ENCODE results near the gene LEMD3. TPM values are rescaled to one million over a fixed set of nuclear protein-coding genes. Genes with fewer than 3 reads are reported as not detected.

The LEMD3 gene
- total RNA-seq, 6 donors from 2014 or later: 30.3 to 94.3 (median 49.3) TPM

- H3K4me1 ChIP-seq: peaks cover 0 to 27% (median 17%) of the 10 kb centered on the region in 4 donors
- DNase-seq: no peak
- peaks cover 0 to 4% (median 0%) of the 10 kb centered on the region in 4 donors for H3K36me3 ChIP-seq
- H3K4me3 ChIP-seq: no peak overlapping the region
- H3K27me3 ChIP-seq: no peaks in the 10 kb centered on the region
- H3K27ac ChIP-seq: no peak overlapping the region
- no peak for ATAC-seq (ENCODE audit: low FRiP score in 2 of 2)
- H3K9me3 ChIP-seq: no peaks in the 10 kb centered on the region
- no peak for TF ChIP-seq POLR2AphosphoS5 (IDR thresholded peaks at IDR 0.05)
- TF ChIP-seq EP300 (IDR thresholded peaks at IDR 0.05): no peak
- no peak for TF ChIP-seq POLR2A (IDR thresholded peaks at IDR 0.05)
- no peak for TF ChIP-seq CTCF (IDR thresholded peaks at IDR 0.05)
- WGBS, 2 donors: 65 to 70% methylated on average over 3 of the region's 3 CpGs
Observed at GRCh38 chr12:65208964-65209654, 39.7 kb downstream of the LEMD3 start.

- Histone ChIP-seq H3K4me1 (peaks cover 0 to 27% (median 17%) of the 10 kb centered on the region in 4 donors), H3K4me3 (no peak overlapping the region), H3K27me3 (no peaks in the 10 kb centered on the region), H3K9me3 (no peaks in the 10 kb centered on the region), H3K36me3 (peaks cover 0 to 4% (median 0%) of the 10 kb centered on the region in 4 donors), H3K27ac (no peak overlapping the region)
- WGBS, 2 donors: 34 to 39% methylated on average over 2 of the region's 2 CpGs
- ATAC-seq (ENCODE audit: low FRiP score in 2 of 2) (no peak), DNase-seq (no peak)
- TF ChIP-seq POLR2A (IDR thresholded peaks at IDR 0.05) (no peak), CTCF (IDR thresholded peaks at IDR 0.05) (no peak), EP300 (IDR thresholded peaks at IDR 0.05) (no peak), POLR2AphosphoS5 (IDR thresholded peaks at IDR 0.05) (no peak)
Observed at GRCh38 chr12:65209655-65210043, 40.3 kb downstream of the LEMD3 start.

GRCh38 chr12:65217086-65217485 is 47.7 kb downstream of the LEMD3 start:
- ATAC-seq (ENCODE audit: low FRiP score in 2 of 2) (no peak), DNase-seq (no peak)
- Histone ChIP-seq H3K36me3 (peaks cover 8 to 37% (median 14%) of the 10 kb centered on the region in 4 donors), H3K4me1 (no peaks in the 10 kb centered on the region), H3K27me3 (no peaks in the 10 kb centered on the region), H3K9me3 (peaks cover 0 to 17% (median 7%) of the 10 kb centered on the region in 4 donors), H3K4me3 (no peak overlapping the region), H3K27ac (no peak overlapping the region)
- TF ChIP-seq POLR2AphosphoS5 (IDR thresholded peaks at IDR 0.05) (no peak), POLR2A (IDR thresholded peaks at IDR 0.05) (no peak), EP300 (IDR thresholded peaks at IDR 0.05) (no peak), CTCF (IDR thresholded peaks at IDR 0.05) (no peak)

- Histone ChIP-seq H3K4me3 (no peak overlapping the region), H3K36me3 (peaks cover 8 to 37% (median 13%) of the 10 kb centered on the region in 4 donors), H3K4me1 (no peaks in the 10 kb centered on the region), H3K27me3 (no peaks in the 10 kb centered on the region), H3K27ac (no peak overlapping the region), H3K9me3 (peaks cover 0 to 17% (median 7%) of the 10 kb centered on the region in 4 donors)
- ATAC-seq (ENCODE audit: low FRiP score in 2 of 2): no peak
- no peak for DNase-seq
- 99 to 100% methylated on average over 2 of the region's 2 CpGs for WGBS, 2 donors
- TF ChIP-seq POLR2AphosphoS5 (IDR thresholded peaks at IDR 0.05) (no peak), POLR2A (IDR thresholded peaks at IDR 0.05) (no peak), CTCF (IDR thresholded peaks at IDR 0.05) (no peak), EP300 (IDR thresholded peaks at IDR 0.05) (no peak)
Observed at GRCh38 chr12:65220761-65221160, 51.4 kb downstream of the LEMD3 start.

- H3K4me1 ChIP-seq: peaks cover 0 to 9% (median 7%) of the 10 kb centered on the region in 4 donors
- H3K9me3 ChIP-seq: peaks cover 8 to 12% (median 10%) of the 10 kb centered on the region in 4 donors
- H3K36me3 ChIP-seq: peaks cover 0 to 8% (median 0%) of the 10 kb centered on the region in 4 donors
- ATAC-seq (ENCODE audit: low FRiP score in 2 of 2): no peak
- TF ChIP-seq EP300 (IDR thresholded peaks at IDR 0.05) (no peak), CTCF (IDR thresholded peaks at IDR 0.05) (no peak), POLR2A (IDR thresholded peaks at IDR 0.05) (no peak), POLR2AphosphoS5 (IDR thresholded peaks at IDR 0.05) (no peak)
- no peak overlapping the region for H3K27ac ChIP-seq
- no peak overlapping the region for H3K4me3 ChIP-seq
- 80 to 93% methylated on average over 1 of the region's 1 CpG for WGBS, 2 donors
- no peaks in the 10 kb centered on the region for H3K27me3 ChIP-seq
- DNase-seq: no peak
Observed at GRCh38 chr12:65229441-65229840, 60.1 kb downstream of the LEMD3 start.
